IMR-90 (cell line): ENCODE measurements around the gene DEFB112. TPM values are rescaled to one million over a fixed set of nuclear protein-coding genes. Genes with fewer than 3 reads are reported as not detected.

Experiments
- ATAC-seq: fragments of 200-7000 bp; cut with Tn5 transposase; 2 replicates; pipeline ENCODE4 v1.9.1; 2020; ENCODE audit warnings: low read depth, mild to moderate bottlenecking, moderate library complexity
- BruUV-seq: library from RNA; stranded (reverse); fragments of 400-500 nt; replicated peaks from 2 replicates; lab custom pipeline; 2021; lab: Mats Ljungman, UMichigan
- CTCF ChIA-PET: fragments of 300-600 bp; formaldehyde crosslinking; extraction: SDS; loops from one replicate; lab custom pipeline; 2021; ENCODE audit warnings: antibody characterized with exemption; lab: Yijun Ruan, JAX
- POLR2A ChIA-PET: fragments of 300-600 bp; sonication (Branson Sonifier 250); formaldehyde crosslinking; loops from one replicate; lab custom pipeline; 2022; ENCODE audit warnings: antibody characterized with exemption; ENCODE audit not compliant: unreplicated experiment; lab: Charles Lee
- DNase-seq: peaks from one replicate; pipeline ENCODE4 v3.0.0; 2013
- H2AFZ ChIP-seq: replicated peaks from 2 replicates; pipeline ENCODE3; 2013; ENCODE audit warnings: low read length, mild to moderate bottlenecking; ENCODE audit not compliant: poor library complexity
- H2AK5ac ChIP-seq: 2 replicates; pipeline ENCODE4 v1.6.1; 2013; ENCODE audit warnings: low read depth, low read length, inconsistent platforms
- H2AK9ac ChIP-seq: replicated peaks from 2 replicates; pipeline ENCODE3; 2013; ENCODE audit warnings: mild to moderate bottlenecking, low read depth, low read length, moderate library complexity; ENCODE audit not compliant: poor library complexity
- H2BK120ac ChIP-seq: 2 replicates; pipeline ENCODE4 v1.6.1; 2013; ENCODE audit warnings: low read depth, low read length, inconsistent platforms
- H2BK15ac ChIP-seq: 3 replicates; pipeline ENCODE4 v1.6.1; 2013; ENCODE audit warnings: low read depth, low read length, inconsistent platforms
- H2BK20ac ChIP-seq: 2 replicates; pipeline ENCODE4 v1.6.1; 2013; ENCODE audit warnings: low read depth, mild to moderate bottlenecking, inconsistent platforms, low read length, moderate library complexity
- H2BK5ac ChIP-seq: 2 replicates; pipeline ENCODE4 v1.6.1; 2013; ENCODE audit warnings: mild to moderate bottlenecking, low read depth, low read length, inconsistent platforms; ENCODE audit not compliant: poor library complexity, severe bottlenecking
- H3K14ac ChIP-seq: replicated peaks from 2 replicates; pipeline ENCODE4 v1.6.1; 2013; ENCODE audit warnings: low read depth, low read length, inconsistent platforms
- H3K18ac ChIP-seq: 2 replicates; pipeline ENCODE4 v1.6.1; 2013; ENCODE audit warnings: low read depth, low read length, control low read depth
- H3K23ac ChIP-seq: 2 replicates; pipeline ENCODE4 v1.6.1; 2013; ENCODE audit warnings: low read depth, low read length, inconsistent platforms
- H3K27ac ChIP-seq: 2 replicates; pipeline ENCODE4 v1.5.1; 2013; ENCODE audit warnings: mild to moderate bottlenecking, control low read depth, low read length; ENCODE audit not compliant: insufficient read depth
- H3K27me3 ChIP-seq: 2 replicates; pipeline ENCODE4 v1.6.1; 2013; ENCODE audit warnings: low read length; ENCODE audit not compliant: control insufficient read depth, insufficient read depth
- H3K36me3 ChIP-seq: 2 replicates; pipeline ENCODE4 v1.6.1; 2013; ENCODE audit warnings: low read length, mixed read lengths; ENCODE audit not compliant: control insufficient read depth, insufficient read depth
- H3K4ac ChIP-seq: 2 replicates; pipeline ENCODE4 v1.6.1; 2013; ENCODE audit warnings: low read depth, low read length, inconsistent platforms
- H3K4me1 ChIP-seq: 2 replicates; pipeline ENCODE4 v1.6.1; 2013; ENCODE audit warnings: low read length, mixed read lengths; ENCODE audit not compliant: control insufficient read depth, insufficient read depth
- H3K4me2 ChIP-seq: 2 replicates; pipeline ENCODE4 v1.6.1; 2013; ENCODE audit warnings: low read depth, mild to moderate bottlenecking, control low read depth, low read length, moderate library complexity
- H3K4me3 ChIP-seq: 2 replicates; pipeline ENCODE4 v1.5.1; 2013; ENCODE audit warnings: low read depth, mild to moderate bottlenecking, control low read depth, low read length, moderate library complexity; ENCODE audit not compliant: insufficient read depth
- H3K56ac ChIP-seq: 2 replicates; pipeline ENCODE4 v1.6.1; 2013; ENCODE audit warnings: low read length, inconsistent platforms; ENCODE audit not compliant: insufficient read depth; ENCODE audit errors: extremely low read depth
- H3K79me1 ChIP-seq, 2 experiments: 2 replicates each; pipeline ENCODE4 v1.6.1; 2013; ENCODE audit warnings: low read length in 2 of 2, inconsistent platforms in 1 of 2, low read depth in 1 of 2
- H3K9ac ChIP-seq: 2 replicates; pipeline ENCODE4 v1.6.1; 2013; ENCODE audit warnings: low read depth, low read length, control low read depth
- H3K9me1 ChIP-seq: 2 replicates; pipeline ENCODE4 v1.6.1; 2013; ENCODE audit warnings: low read length, inconsistent platforms; ENCODE audit not compliant: insufficient read depth
- H3K9me3 ChIP-seq: 2 replicates; pipeline ENCODE4 v1.6.1; 2013; ENCODE audit warnings: low read length; ENCODE audit not compliant: control insufficient read depth, insufficient read depth
- H4K20me1 ChIP-seq: 2 replicates; pipeline ENCODE4 v1.6.1; 2013; ENCODE audit warnings: low read length, inconsistent platforms; ENCODE audit not compliant: insufficient read depth
- H4K5ac ChIP-seq: 2 replicates; pipeline ENCODE4 v1.6.1; 2013; ENCODE audit warnings: mild to moderate bottlenecking, low read depth, low read length, control low read depth
- H4K8ac ChIP-seq, 2 experiments: 2 replicates each; pipeline ENCODE4 v1.6.1; 2013; ENCODE audit warnings: low read depth in 2 of 2, low read length in 2 of 2, control low read depth in 1 of 2, inconsistent platforms in 1 of 2
- H4K91ac ChIP-seq: 2 replicates; pipeline ENCODE4 v1.6.1; 2013; ENCODE audit warnings: low read depth, low read length, inconsistent platforms; ENCODE audit not compliant: insufficient read depth
- CEBPB ChIP-seq: IDR thresholded peaks from 2 replicates; pipeline ENCODE4 v1.6.1; 2012; ENCODE audit warnings: low read depth, low read length, improper control_type of control experiment
- FOS ChIP-seq: fragments of 150-350 bp; IDR thresholded peaks from 2 replicates; pipeline ENCODE4 v1.6.1; 2016; ENCODE audit warnings: low read depth, low read length
- MAFK ChIP-seq: IDR thresholded peaks from 2 replicates; pipeline ENCODE4 v1.6.1; 2012; ENCODE audit warnings: low read depth, low read length, improper control_type of control experiment
- MAZ ChIP-seq: IDR thresholded peaks from 2 replicates; pipeline ENCODE4 v1.6.1; 2012; ENCODE audit warnings: low read depth, mild to moderate bottlenecking, low read length, improper control_type of control experiment, moderate library complexity, borderline replicate concordance
- MXI1 ChIP-seq: IDR thresholded peaks from 2 replicates; pipeline ENCODE4 v1.6.1; 2012; ENCODE audit warnings: low read depth, mild to moderate bottlenecking, low read length, moderate library complexity, borderline replicate concordance
- NFE2L2 ChIP-seq: fragments of 150-350 bp; IDR thresholded peaks from 2 replicates; pipeline ENCODE4 v1.6.1; 2016; ENCODE audit warnings: low read depth, mild to moderate bottlenecking, low read length
- POLR2A ChIP-seq: IDR thresholded peaks from 2 replicates; pipeline ENCODE4 v1.6.1; 2012; ENCODE audit warnings: mild to moderate bottlenecking, low read depth, low read length
- RAD21 ChIP-seq: IDR thresholded peaks from 2 replicates; pipeline ENCODE4 v1.6.1; 2012; ENCODE audit warnings: low read length, improper control_type of control experiment
- SMC3 ChIP-seq: fragments of 150-350 bp; IDR thresholded peaks from 2 replicates; pipeline ENCODE4 v1.6.1; 2016; ENCODE audit warnings: low read depth, mild to moderate bottlenecking, antibody characterized with exemption, low read length, moderate library complexity
- WGBS, 2 experiments: methylation state at CpG; one replicate each; pipeline versions ENCODE4 v1.1.5 to v1.1.7; 2013; ENCODE audit warnings: missing lambda C conversion rate in 2 of 2; ENCODE audit not compliant: insufficient read length in 1 of 2; ENCODE audit errors: extremely low coverage in 2 of 2; 5-methylcytosine and 5-hydroxymethylcytosine counted together
- dilution Hi-C: fragments of 300-500 bp; cut with HindIII; formaldehyde crosslinking; loops from one replicate; pipeline ENCODE4 v1.14.3; 2018; ENCODE audit warnings: low sequenced_read_pairs; ENCODE audit not compliant: unreplicated experiment
- in situ Hi-C: fragments of 300-500 bp; cut with MboI; formaldehyde crosslinking; loops from 3 replicates; pipeline ENCODE4 v1.14.3; 2019; ENCODE audit warnings: low sequenced_read_pairs, inconsistent platforms, mixed read lengths
- intact Hi-C: fragments of 100-400 bp; cut with micrococcal nuclease; formaldehyde crosslinking; loops from 2 replicates; pipeline ENCODE4 v1.10.0; 2022
- polyA plus RNA-seq, 3 experiments: library from polyadenylated mRNA; depleted of rRNA; stranded (reverse); fragments of >200 nt; gene quantifications; 2 replicates each; pipeline ENCODE4 v1.2.3, GENCODE V29; 2012; ENCODE audit warnings: low replicate concordance in 1 of 3
- total RNA-seq: library from RNA; depleted of rRNA; stranded (reverse); fragments of >200 nt; gene quantifications from 2 replicates; pipeline ENCODE4 v1.2.3, GENCODE V29; 2012
- TF ChIP-seq, protein P1 (sequence below): fragments of 150-350 bp; IDR thresholded peaks from 2 replicates; pipeline ENCODE4 v1.6.1; 2016; ENCODE audit warnings: low read depth, mild to moderate bottlenecking, low read length, moderate library complexity, borderline replicate concordance
- TF ChIP-seq, protein P2 (sequence below): fragments of 150-350 bp; IDR thresholded peaks from 2 replicates; pipeline ENCODE4 v1.6.1; 2017; ENCODE audit warnings: mild to moderate bottlenecking, antibody characterized with exemption, low read length, low read depth

Gene DEFB112
- total and polyA plus RNA-seq, 2 of the 4 experiments (the other 2 are of a cell fraction) = not detected

DNA sequence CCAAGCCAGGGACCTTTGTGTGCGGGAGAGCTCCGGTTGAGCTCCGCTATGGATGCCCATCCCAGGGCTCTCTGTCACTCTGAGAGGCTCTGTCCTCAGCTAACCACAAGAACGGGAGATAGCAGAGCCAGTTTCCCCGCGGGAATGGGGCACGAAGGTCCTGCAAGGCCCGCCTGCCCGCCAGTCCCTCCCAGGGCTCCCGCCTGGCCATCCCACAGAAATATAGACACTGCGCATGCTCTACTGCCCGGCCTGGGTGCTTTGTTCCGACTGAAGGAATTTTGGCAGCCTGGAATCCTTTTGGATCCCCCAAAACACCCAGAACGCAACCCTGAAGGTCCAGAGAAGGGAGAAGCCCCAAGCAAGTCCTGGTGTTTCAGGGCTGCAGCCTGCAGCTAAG is 19.4 kb downstream of the DEFB112 start:
- Histone ChIP-seq H4K20me1 (no peaks in the 10 kb centered on the region), H3K9me1 (no peaks in the 10 kb centered on the region), H2AK9ac (no peak overlapping the region), H3K27ac (no peak overlapping the region), H3K9me3 (no peaks in the 10 kb centered on the region), H2AFZ (no peak overlapping the region), H4K5ac (no peak overlapping the region), H2BK5ac (no peak overlapping the region), H3K14ac (no peak overlapping the region), H3K27me3 (no peaks in the 10 kb centered on the region), H2BK20ac (no peak overlapping the region), H3K23ac (no peak overlapping the region), H3K36me3 (no peaks in the 10 kb centered on the region), H3K4me2 (no peak overlapping the region), H3K18ac (no peak overlapping the region), H2BK120ac (no peak overlapping the region), H3K4me1 (no peaks in the 10 kb centered on the region), H4K91ac (no peak overlapping the region), H2AK5ac (no peak overlapping the region), H3K9ac (no peak overlapping the region), H3K79me1 (no peaks in the 10 kb centered on the region), H3K4me3 (no peak overlapping the region), H2BK15ac (no peak overlapping the region), H4K8ac (no peak overlapping the region), H3K56ac (no peak overlapping the region), H3K4ac (no peak overlapping the region)
- dilution Hi-C loops = no loop called here
- no peak for DNase-seq
- BruUV-seq = no TSS peak
- POLR2A ChIA-PET = no interaction called here
- in situ Hi-C loops = no loop called here
- no peak for ATAC-seq
- no peak for TF ChIP-seq POLR2A
- no peak for TF ChIP-seq RAD21
- TF ChIP-seq NFE2L2 = no peak
- no peak for TF ChIP-seq SMC3
- TF ChIP-seq CEBPB = no peak
- TF ChIP-seq, protein P1, sequence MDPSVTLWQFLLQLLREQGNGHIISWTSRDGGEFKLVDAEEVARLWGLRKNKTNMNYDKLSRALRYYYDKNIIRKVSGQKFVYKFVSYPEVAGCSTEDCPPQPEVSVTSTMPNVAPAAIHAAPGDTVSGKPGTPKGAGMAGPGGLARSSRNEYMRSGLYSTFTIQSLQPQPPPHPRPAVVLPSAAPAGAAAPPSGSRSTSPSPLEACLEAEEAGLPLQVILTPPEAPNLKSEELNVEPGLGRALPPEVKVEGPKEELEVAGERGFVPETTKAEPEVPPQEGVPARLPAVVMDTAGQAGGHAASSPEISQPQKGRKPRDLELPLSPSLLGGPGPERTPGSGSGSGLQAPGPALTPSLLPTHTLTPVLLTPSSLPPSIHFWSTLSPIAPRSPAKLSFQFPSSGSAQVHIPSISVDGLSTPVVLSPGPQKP = no peak
- TF ChIP-seq MXI1 = no peak
- TF ChIP-seq MAZ = no peak
- no peak for TF ChIP-seq MAFK
- TF ChIP-seq, protein P2, sequence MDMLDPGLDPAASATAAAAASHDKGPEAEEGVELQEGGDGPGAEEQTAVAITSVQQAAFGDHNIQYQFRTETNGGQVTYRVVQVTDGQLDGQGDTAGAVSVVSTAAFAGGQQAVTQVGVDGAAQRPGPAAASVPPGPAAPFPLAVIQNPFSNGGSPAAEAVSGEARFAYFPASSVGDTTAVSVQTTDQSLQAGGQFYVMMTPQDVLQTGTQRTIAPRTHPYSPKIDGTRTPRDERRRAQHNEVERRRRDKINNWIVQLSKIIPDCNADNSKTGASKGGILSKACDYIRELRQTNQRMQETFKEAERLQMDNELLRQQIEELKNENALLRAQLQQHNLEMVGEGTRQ = no peak
- no peak for TF ChIP-seq FOS
- intact Hi-C loops = no loop called here
- 86% methylated on average over 6 of the region's 14 CpGs; no CpG with 5 or more reads in 1 of the 2 experiments for WGBS, 2 experiments
- CTCF ChIA-PET = interaction anchor here (0.7 kb wide), 1 partner anchor 59 kb away, joined by 3 read pairs; no protein-coding TSS in a partner anchor
